ENCODE data around the gene NLRP14. TPM values are rescaled to one million over a fixed set of nuclear protein-coding genes. Genes with fewer than 3 reads are reported as not detected.

NLRP14 gene
- total and polyA plus RNA-seq, 9 of the 15 experiments (the other 6 are each of a cell fraction or from before 2014, with no cell fraction given), result 0.27 to 1.2 (median 0.54) TPM

GRCh38 chr11:7028141-7028540 is 7.9 kb downstream of the NLRP14 start:
- POLR2A ChIA-PET, result no interaction called here
- DNase-seq (ENCODE audit: extremely low read depth in 1 of 4, low spot score in 3 of 4), result no peak
- CTCF ChIA-PET (ENCODE audit: low intra/inter-chr PET ratio), result no interaction called here
- intact Hi-C loops (cut with micrococcal nuclease), result no loop called here
- FAIRE-seq, result no peak
- TF ChIP-seq CHD4 (IDR thresholded peaks at IDR 0.05; ENCODE audit: insufficient read depth, insufficient replicate concordance, low read depth, low read length, poor library complexity, severe bottlenecking) (no peak), ZNF316 (IDR thresholded peaks at IDR 0.05) (peak; percentile 75), PPARD (CRISPR knock-in tag; IDR thresholded peaks at IDR 0.05) (no peak), OTX1 (CRISPR knock-in tag; IDR thresholded peaks at IDR 0.05) (no peak), ARID2 (IDR thresholded peaks at IDR 0.05) (no peak), MAFK (IDR thresholded peaks at IDR 0.05; ENCODE audit: low read length) (peak; percentile 19; the same call in 1 of the 2 replicates), MAFF (IDR thresholded peaks at IDR 0.05; ENCODE audit: low read length) (peak; percentile 55), C11orf30 (IDR thresholded peaks at IDR 0.05; ENCODE audit: low read depth) (peak; percentile 58), ZKSCAN3 (CRISPR knock-in tag; IDR thresholded peaks at IDR 0.05) (no peak)
- TF ChIP-seq, protein P1, sequence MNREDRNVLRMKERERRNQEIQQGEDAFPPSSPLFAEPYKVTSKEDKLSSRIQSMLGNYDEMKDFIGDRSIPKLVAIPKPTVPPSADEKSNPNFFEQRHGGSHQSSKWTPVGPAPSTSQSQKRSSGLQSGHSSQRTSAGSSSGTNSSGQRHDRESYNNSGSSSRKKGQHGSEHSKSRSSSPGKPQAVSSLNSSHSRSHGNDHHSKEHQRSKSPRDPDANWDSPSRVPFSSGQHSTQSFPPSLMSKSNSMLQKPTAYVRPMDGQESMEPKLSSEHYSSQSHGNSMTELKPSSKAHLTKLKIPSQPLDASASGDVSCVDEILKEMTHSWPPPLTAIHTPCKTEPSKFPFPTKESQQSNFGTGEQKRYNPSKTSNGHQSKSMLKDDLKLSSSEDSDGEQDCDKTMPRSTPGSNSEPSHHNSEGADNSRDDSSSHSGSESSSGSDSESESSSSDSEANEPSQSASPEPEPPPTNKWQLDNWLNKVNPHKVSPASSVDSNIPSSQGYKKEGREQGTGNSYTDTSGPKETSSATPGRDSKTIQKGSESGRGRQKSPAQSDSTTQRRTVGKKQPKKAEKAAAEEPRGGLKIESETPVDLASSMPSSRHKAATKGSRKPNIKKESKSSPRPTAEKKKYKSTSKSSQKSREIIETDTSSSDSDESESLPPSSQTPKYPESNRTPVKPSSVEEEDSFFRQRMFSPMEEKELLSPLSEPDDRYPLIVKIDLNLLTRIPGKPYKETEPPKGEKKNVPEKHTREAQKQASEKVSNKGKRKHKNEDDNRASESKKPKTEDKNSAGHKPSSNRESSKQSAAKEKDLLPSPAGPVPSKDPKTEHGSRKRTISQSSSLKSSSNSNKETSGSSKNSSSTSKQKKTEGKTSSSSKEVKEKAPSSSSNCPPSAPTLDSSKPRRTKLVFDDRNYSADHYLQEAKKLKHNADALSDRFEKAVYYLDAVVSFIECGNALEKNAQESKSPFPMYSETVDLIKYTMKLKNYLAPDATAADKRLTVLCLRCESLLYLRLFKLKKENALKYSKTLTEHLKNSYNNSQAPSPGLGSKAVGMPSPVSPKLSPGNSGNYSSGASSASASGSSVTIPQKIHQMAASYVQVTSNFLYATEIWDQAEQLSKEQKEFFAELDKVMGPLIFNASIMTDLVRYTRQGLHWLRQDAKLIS (CRISPR knock-in tag; IDR thresholded peaks at IDR 0.05), result no peak
- Histone ChIP-seq H3K9ac (ENCODE audit: insufficient read depth in 1 of 2, low read depth in 2 of 2, low read length in 2 of 2) (no peak overlapping the region), H3K4me3 (no peak overlapping the region), H3K4me1 (replicated peaks in 1 of 2; ENCODE audit: control insufficient read depth in 2 of 2, insufficient read depth in 2 of 2, low read length in 2 of 2) (no peaks in the 10 kb centered on the region), H3K9me1 (ENCODE audit: control insufficient read depth, insufficient read depth, low read length) (no peaks in the 10 kb centered on the region), H3K27ac (ENCODE audit: extremely low read depth, low read depth, low read length) (no peak overlapping the region), H4K20me1 (replicated peaks; ENCODE audit: control insufficient read depth, insufficient read depth, low read length) (no peaks in the 10 kb centered on the region), H3K36me3 (ENCODE audit: control insufficient read depth, insufficient read depth, low read length) (no peaks in the 10 kb centered on the region), H2AFZ (ENCODE audit: low read depth, low read length) (no peak overlapping the region), H3K79me2 (ENCODE audit: control insufficient read depth, insufficient read depth, low read length) (no peaks in the 10 kb centered on the region), H3K27me3 (ENCODE audit: control insufficient read depth in 2 of 2, insufficient read depth in 2 of 2, low read length in 2 of 2) (peaks cover 6 to 12% of the 10 kb centered on the region in 2 experiments; a peak in 4 of 5 replicates), H3K4me2 (ENCODE audit: insufficient read depth, low read length) (no peak overlapping the region), H3K9me3 (replicated peaks; ENCODE audit: control insufficient read depth, insufficient read depth, low read depth, low read length) (no peaks in the 10 kb centered on the region)
- BruUV-seq (replicated peaks), result no TSS peak
- in situ Hi-C loops (cut with MboI), result no loop called here
- WGBS (ENCODE audit: insufficient coverage, low coverage, missing lambda C conversion rate), result 6% methylated on average over 3 of the region's 3 CpGs
- no peak for ATAC-seq

Measured in K562 (cell line).